GM10266 (cell line): ENCODE measurements around the gene ATP5F1B.

Source experiments
- DNase-seq: peaks from one replicate; pipeline ENCODE4 v3.0.0; 2012; ENCODE audit errors: extremely low spot score
- CTCF ChIP-seq: IDR thresholded peaks from 2 replicates; pipeline ENCODE4 v1.5.1; 2012; ENCODE audit warnings: mild to moderate bottlenecking, low read depth; ENCODE audit not compliant: control insufficient read depth, insufficient read depth; ENCODE audit errors: missing control alignments

Gene ATP5F1B

GRCh38 chr12:56682323-56682722 is 36.5 kb upstream of the ATP5F1B start:
- no peak for DNase-seq
- TF ChIP-seq CTCF: no peak

GRCh38 chr12:56679883-56680575 is 34.2 kb upstream of the ATP5F1B start:
- TF ChIP-seq CTCF: no peak

GRCh38 chr12:56678852-56679251 is 33.1 kb upstream of the ATP5F1B start:
- no peak for TF ChIP-seq CTCF
- DNase-seq: no peak

More at GRCh38 chr12:56679883-56680575, 34.2 kb upstream of the ATP5F1B start:
- no peak for DNase-seq

- DNase-seq: peak; percentile 18
- no peak for TF ChIP-seq CTCF
Observed at GRCh38 chr12:56677680-56678079, 31.9 kb upstream of the ATP5F1B start.

GRCh38 chr12:56676851-56677580 is 31.2 kb upstream of the ATP5F1B start:
- no peak for DNase-seq
- TF ChIP-seq CTCF: no peak

GRCh38 chr12:56671608-56672007 is 25.8 kb upstream of the ATP5F1B start:
- no peak for TF ChIP-seq CTCF
- DNase-seq: no peak

GRCh38 chr12:56670836-56671235 is 25.1 kb upstream of the ATP5F1B start:
- no peak for DNase-seq
- TF ChIP-seq CTCF: no peak
